Mucosa of rectum (tissue), 2 donors: ENCODE data around the gene CREG1.

Experiments
- H3K27ac ChIP-seq, 2 donors: one replicate each; pipeline ENCODE4 v1.7.0; 2013; ENCODE audit warnings: inconsistent platforms in 2 of 2, low read depth in 2 of 2, low read length in 2 of 2
- H3K27me3 ChIP-seq, 2 donors: one replicate each; pipeline ENCODE4 v1.7.0; 2013; ENCODE audit warnings: low read length in 2 of 2; ENCODE audit not compliant: control insufficient read depth in 2 of 2, insufficient read depth in 2 of 2
- H3K36me3 ChIP-seq, 2 donors: one replicate each; pipeline ENCODE4 v1.7.0; 2013; ENCODE audit warnings: low read length in 2 of 2; ENCODE audit not compliant: control insufficient read depth in 2 of 2, insufficient read depth in 2 of 2
- H3K4me1 ChIP-seq, 2 donors: one replicate each; pipeline ENCODE4 v1.7.0; 2013; ENCODE audit warnings: low read length in 2 of 2, mild to moderate bottlenecking in 1 of 2; ENCODE audit not compliant: control insufficient read depth in 2 of 2, insufficient read depth in 2 of 2
- H3K4me3 ChIP-seq, 2 donors: one replicate each; pipeline ENCODE4 v1.7.0; 2013; ENCODE audit warnings: low read length in 2 of 2
- H3K9ac ChIP-seq, 2 donors: one replicate each; pipeline ENCODE4 v1.7.0; 2013; ENCODE audit warnings: low read length in 2 of 2, low read depth in 1 of 2, mild to moderate bottlenecking in 1 of 2
- H3K9me3 ChIP-seq, 2 donors: one replicate each; pipeline ENCODE4 v1.7.0; 2013; ENCODE audit warnings: low read length in 2 of 2; ENCODE audit not compliant: control insufficient read depth in 2 of 2
- donor health status: healthy.
- donor health status: Normal muscosa, but diverticular disease.

CREG1 gene

DNA sequence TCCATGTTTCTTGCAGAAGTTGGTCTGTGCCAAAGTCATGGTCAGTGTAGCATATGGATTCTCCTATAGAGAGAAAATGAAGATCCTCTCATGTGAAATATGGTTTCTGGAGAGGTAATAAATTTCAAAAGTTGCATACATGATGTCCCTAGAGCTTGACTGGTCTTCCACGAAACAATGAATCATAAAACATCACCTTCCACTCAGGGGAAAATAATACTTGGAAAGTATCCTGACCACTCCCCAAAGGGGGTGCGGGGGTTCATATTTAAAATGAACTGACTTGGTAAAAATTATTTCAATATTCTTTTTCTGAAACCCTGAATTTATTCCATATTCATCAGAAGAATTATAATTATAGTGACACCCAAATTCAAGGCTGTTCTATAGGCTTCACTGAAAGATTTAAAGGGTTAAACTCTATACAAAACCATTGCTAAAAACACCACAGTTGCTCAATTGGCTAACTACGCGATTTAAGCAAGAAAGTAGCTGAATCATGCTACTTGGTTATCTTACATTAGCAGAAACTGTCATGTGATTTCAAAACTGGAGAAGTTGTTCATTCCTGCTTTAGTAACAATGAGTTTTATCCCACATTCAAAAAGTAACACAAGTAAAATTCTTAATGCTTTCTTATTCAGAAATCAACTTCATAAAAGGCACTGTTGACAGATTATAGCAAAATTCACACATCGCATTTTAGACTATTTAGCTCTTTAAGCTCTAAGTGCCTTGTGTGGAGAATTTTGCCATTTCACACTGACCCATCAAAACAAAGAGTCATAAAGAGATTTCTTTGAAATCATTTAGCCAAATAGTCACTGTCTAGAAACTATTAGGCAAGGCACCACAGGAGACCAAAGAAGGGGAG, 5.3 kb downstream of the CREG1 start:
- Histone ChIP-seq H3K4me1 (peaks cover 0 to 5% of the 10 kb centered on the region in 2 donors), H3K27ac (peak overlapping the region; percentile 17 to 33), H3K36me3 (peaks cover 14 to 22% of the 10 kb centered on the region in 2 donors), H3K9ac (no peak overlapping the region), H3K4me3 (no peak overlapping the region), H3K27me3 (no peaks in the 10 kb centered on the region), H3K9me3 (no peaks in the 10 kb centered on the region)

DNA sequence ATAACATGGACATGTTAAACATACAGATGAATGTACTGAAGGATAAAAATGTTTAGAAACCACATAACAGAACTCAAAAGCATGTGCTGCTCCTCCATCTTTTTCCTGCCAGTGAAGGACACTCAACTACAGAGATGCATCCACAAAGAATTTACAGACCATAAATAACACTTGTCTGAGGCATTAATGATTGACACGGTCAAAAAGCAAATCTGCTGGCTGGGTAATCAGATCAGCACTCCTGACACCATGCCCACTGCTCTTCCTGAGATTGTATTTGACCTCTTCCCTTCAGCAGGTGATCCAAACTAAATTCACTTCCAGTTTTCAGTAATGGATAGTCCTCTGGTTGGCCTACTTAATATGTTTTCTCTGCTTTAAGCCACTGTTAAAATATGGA, 6.6 kb downstream of the CREG1 start:
- H3K9ac ChIP-seq, result no peak overlapping the region
- peaks cover 14 to 25% of the 10 kb centered on the region in 2 donors for H3K36me3 ChIP-seq
- H3K4me3 ChIP-seq, result no peak overlapping the region
- no peak overlapping the region for H3K27ac ChIP-seq
- no peaks in the 10 kb centered on the region for H3K9me3 ChIP-seq
- H3K4me1 ChIP-seq, result peaks cover 0 to 2% of the 10 kb centered on the region in 2 donors
- H3K27me3 ChIP-seq, result no peaks in the 10 kb centered on the region

- Histone ChIP-seq H3K9ac (no peak overlapping the region), H3K36me3 (peaks cover 14 to 27% of the 10 kb centered on the region in 2 donors), H3K27ac (no peak overlapping the region), H3K27me3 (no peaks in the 10 kb centered on the region), H3K4me1 (peaks cover 0 to 2% of the 10 kb centered on the region in 2 donors), H3K4me3 (no peak overlapping the region), H3K9me3 (no peaks in the 10 kb centered on the region)
Observed at GRCh38 chr1:167545349-167545748, 8.2 kb downstream of the CREG1 start.

DNA sequence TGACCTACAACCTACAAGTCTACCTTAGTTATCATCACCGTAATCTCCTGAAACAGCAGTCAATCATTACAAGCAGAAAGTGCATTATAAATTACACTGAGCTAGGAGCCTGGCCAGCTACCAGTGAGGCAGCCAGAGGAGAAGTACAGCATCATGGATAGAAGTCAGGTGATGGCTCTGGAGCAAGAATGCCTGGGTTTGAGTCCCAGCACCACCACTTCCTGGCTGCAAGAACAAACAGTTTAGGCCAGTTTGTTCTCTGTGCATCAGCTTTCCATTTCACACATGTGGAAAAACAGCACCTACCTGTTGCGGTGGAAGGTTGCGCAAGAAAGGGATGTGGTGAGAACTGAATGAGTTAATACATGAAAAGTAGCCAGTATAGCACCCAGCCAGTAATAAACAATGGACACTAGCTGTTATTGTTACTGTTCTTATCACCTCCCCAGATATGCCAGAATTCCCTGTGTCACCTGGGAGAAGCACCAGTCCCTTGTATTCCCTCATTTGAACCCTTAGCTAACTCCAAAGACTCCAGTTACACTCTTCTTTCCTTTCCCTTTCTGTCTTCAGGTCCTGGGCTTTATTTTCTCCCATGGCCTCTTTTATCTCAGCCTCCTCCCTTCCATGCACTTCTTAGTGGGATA, 9.0 kb downstream of the CREG1 start:
- Histone ChIP-seq H3K36me3 (peaks cover 14 to 27% of the 10 kb centered on the region in 2 donors), H3K4me3 (no peak overlapping the region), H3K27me3 (no peaks in the 10 kb centered on the region), H3K9ac (no peak overlapping the region), H3K4me1 (peaks cover 0 to 2% of the 10 kb centered on the region in 2 donors), H3K27ac (no peak overlapping the region), H3K9me3 (no peaks in the 10 kb centered on the region)

DNA sequence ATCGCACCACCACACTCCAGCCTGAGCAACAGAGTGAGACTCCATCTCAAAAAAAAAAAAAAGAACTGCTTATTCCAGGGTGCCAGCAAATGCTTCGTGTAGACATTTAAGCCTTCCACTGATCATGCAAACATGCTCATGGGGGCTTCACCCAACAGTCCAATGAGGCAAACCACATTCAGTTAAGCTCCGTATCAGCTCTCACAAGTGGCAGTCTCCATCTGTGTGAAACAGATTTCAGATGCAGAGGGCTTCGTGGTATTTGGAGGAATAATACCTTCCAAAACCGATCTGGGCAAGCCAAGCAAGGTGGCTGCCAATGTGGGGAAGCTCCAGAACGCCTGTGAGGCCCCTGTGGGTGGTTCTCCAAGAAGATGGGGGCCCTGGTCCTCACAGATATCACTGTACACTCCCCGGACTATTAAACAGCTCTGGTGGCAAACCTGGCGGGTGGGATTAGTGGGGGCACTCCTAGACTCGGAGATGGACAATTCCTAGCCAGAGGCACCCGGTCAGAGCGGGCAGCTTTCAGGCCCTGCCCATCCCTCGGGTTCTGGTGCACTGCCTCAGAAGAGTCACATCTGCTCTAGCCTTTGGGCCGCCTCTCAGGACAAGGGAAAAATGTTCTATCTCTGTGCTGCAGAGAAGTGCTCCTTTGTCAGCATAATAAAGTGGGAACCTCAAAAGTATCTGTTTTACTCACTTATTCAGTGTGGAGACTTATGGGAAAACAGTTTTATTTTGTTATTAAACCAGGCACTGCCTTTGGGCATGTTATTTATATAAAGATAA, 10.2 kb downstream of the CREG1 start:
- H3K9ac ChIP-seq, result no peak overlapping the region
- H3K9me3 ChIP-seq, result no peaks in the 10 kb centered on the region
- H3K36me3 ChIP-seq, result peaks cover 14 to 27% of the 10 kb centered on the region in 2 donors
- no peak overlapping the region for H3K27ac ChIP-seq
- H3K4me3 ChIP-seq, result no peak overlapping the region
- H3K27me3 ChIP-seq, result no peaks in the 10 kb centered on the region
- H3K4me1 ChIP-seq, result peaks cover 0 to 2% of the 10 kb centered on the region in 2 donors

GRCh38 chr1:167542109-167543032, 11.2 kb downstream of the CREG1 start:
- peaks cover 11 to 27% of the 10 kb centered on the region in 2 donors for H3K36me3 ChIP-seq
- H3K4me1 ChIP-seq, result peaks cover 0 to 2% of the 10 kb centered on the region in 2 donors
- H3K9ac ChIP-seq, result no peak overlapping the region
- no peak overlapping the region for H3K27ac ChIP-seq
- no peaks in the 10 kb centered on the region for H3K27me3 ChIP-seq
- no peaks in the 10 kb centered on the region for H3K9me3 ChIP-seq
- H3K4me3 ChIP-seq, result no peak overlapping the region

GRCh38 chr1:167541610-167542009, 12.0 kb downstream of the CREG1 start:
- no peak overlapping the region for H3K27ac ChIP-seq

DNA sequence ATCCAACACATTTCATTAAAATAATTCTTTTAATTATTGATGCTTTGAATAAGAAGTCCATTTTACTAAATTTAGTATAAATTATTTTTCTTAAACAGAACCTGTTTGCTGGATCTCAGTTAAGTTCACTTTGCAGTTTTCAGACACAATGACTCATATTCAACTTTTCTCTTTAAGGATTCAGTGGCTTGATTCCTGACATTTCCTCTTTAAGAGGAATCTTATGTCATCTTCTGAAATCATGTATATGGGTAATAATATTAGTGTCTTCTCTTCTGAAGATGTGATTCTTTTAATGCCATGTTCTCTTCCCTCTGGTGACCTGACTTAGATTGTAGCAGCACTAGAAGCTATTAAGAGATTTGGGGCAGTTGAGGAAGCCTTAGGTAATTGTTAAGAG, 12.6 kb downstream of the CREG1 start:
- no peak overlapping the region for H3K27ac ChIP-seq
- H3K36me3 ChIP-seq, result peaks cover 5 to 19% of the 10 kb centered on the region in 2 donors
- H3K4me3 ChIP-seq, result no peak overlapping the region
- peaks cover 0 to 2% of the 10 kb centered on the region in 2 donors for H3K4me1 ChIP-seq
- no peaks in the 10 kb centered on the region for H3K27me3 ChIP-seq
- H3K9me3 ChIP-seq, result no peaks in the 10 kb centered on the region
- H3K9ac ChIP-seq, result no peak overlapping the region

More at GRCh38 chr1:167541610-167542009, 12.0 kb downstream of the CREG1 start:
- peaks cover 0 to 2% of the 10 kb centered on the region in 2 donors for H3K4me1 ChIP-seq
- H3K27me3 ChIP-seq, result no peaks in the 10 kb centered on the region
- no peaks in the 10 kb centered on the region for H3K9me3 ChIP-seq
- H3K36me3 ChIP-seq, result peaks cover 7 to 22% of the 10 kb centered on the region in 2 donors
- no peak overlapping the region for H3K9ac ChIP-seq
- H3K4me3 ChIP-seq, result no peak overlapping the region

- H3K4me3 ChIP-seq, result no peak overlapping the region
- no peaks in the 10 kb centered on the region for H3K27me3 ChIP-seq
- H3K4me1 ChIP-seq, result peaks cover 0 to 2% of the 10 kb centered on the region in 2 donors
- peaks cover 0 to 5% of the 10 kb centered on the region in 2 donors for H3K36me3 ChIP-seq
- H3K9me3 ChIP-seq, result no peaks in the 10 kb centered on the region
- no peak overlapping the region for H3K9ac ChIP-seq
- H3K27ac ChIP-seq, result no peak overlapping the region
Observed at GRCh38 chr1:167538657-167539056, 14.9 kb downstream of the CREG1 start.
